GM12878 (cell line): ENCODE data around the gene KIRREL3. TPM values are rescaled to one million over a fixed set of nuclear protein-coding genes. Genes with fewer than 3 reads are reported as not detected.
A peak's percentile ranks its signal among the peaks of the same experiment; 100 is the strongest.

Source experiments
- ATAC-seq: fragments of 200-7000 bp; cut with Tn5 transposase; 3 replicates; pipeline ENCODE4 v1.9.1; 2020; ENCODE audit warnings: mild to moderate bottlenecking, moderate library complexity
- BruUV-seq: library from RNA; stranded (reverse); fragments of 400-500 nt; replicated peaks from 2 replicates; lab custom pipeline; 2021; lab: Mats Ljungman, UMichigan
- CTCF ChIA-PET: fragments of 300-600 bp; sonication (Branson Sonifier 250); formaldehyde crosslinking; extraction: SDS; loops from one replicate; lab custom pipeline; 2021; ENCODE audit warnings: inconsistent platforms; lab: Yijun Ruan, JAX
- POLR2A ChIA-PET: fragments of 350-600 bp; formaldehyde crosslinking; extraction: SDS; loops from one replicate; lab custom pipeline; 2021; ENCODE audit warnings: inconsistent platforms; lab: Charles Lee
- RAD21 ChIA-PET: fragments of 300-600 bp; sonication (Branson Sonifier 250); formaldehyde crosslinking; loops from one replicate; lab custom pipeline; 2023; ENCODE audit warnings: antibody characterized with exemption; ENCODE audit not compliant: unreplicated experiment; lab: Charles Lee
- SMC1A ChIA-PET: fragments of 300-600 bp; sonication (Branson Sonifier 250); formaldehyde crosslinking; loops from one replicate; lab custom pipeline; 2023; ENCODE audit not compliant: unreplicated experiment, uncharacterized antibody; lab: Charles Lee
- DNase-seq: peaks from one replicate; pipeline ENCODE4 v3.0.0-alpha.2; 2011; ENCODE audit warnings: low read depth, low spot score
- FAIRE-seq: peaks from 3 replicates; lab custom pipeline; 2011; peaks lifted over from hg19 to GRCh38; lab: Jason Lieb, UNC
- H2AFZ ChIP-seq: 2 replicates; pipeline ENCODE4 v1.6.0; 2011; ENCODE audit warnings: low read depth, low read length, control low read depth; ENCODE audit not compliant: control insufficient read depth
- H3K27ac ChIP-seq: 2 replicates; pipeline ENCODE4 v1.5.1; 2011; ENCODE audit warnings: control low read depth; ENCODE audit not compliant: control insufficient read depth, insufficient read depth
- H3K27me3 ChIP-seq, 2 experiments: replicated peaks in 1 of 2; 2 replicates each; pipeline versions ENCODE4 v1.6.0 to v1.6.1; 2011; ENCODE audit warnings: low read length in 1 of 2; ENCODE audit not compliant: control insufficient read depth in 2 of 2, insufficient read depth in 2 of 2
- H3K36me3 ChIP-seq, 2 experiments: 2 replicates each; pipeline ENCODE4 v1.5.1; 2011; ENCODE audit warnings: low read length in 1 of 2; ENCODE audit not compliant: control insufficient read depth in 2 of 2, insufficient read depth in 2 of 2
- H3K4me1 ChIP-seq: 2 replicates; pipeline ENCODE4 v1.6.1; 2011; ENCODE audit warnings: mild to moderate bottlenecking, low read length, moderate library complexity, mixed read lengths; ENCODE audit not compliant: control insufficient read depth, insufficient read depth
- H3K4me2 ChIP-seq: 2 replicates; pipeline ENCODE4 v1.6.0; 2011; ENCODE audit warnings: control low read depth; ENCODE audit not compliant: control insufficient read depth, insufficient read depth
- H3K4me3 ChIP-seq: fragments of 200-600 bp; sonication (generic); 2 replicates; pipeline ENCODE4 v1.5.1; 2016
- H3K79me2 ChIP-seq: 2 replicates; pipeline ENCODE4 v1.6.0; 2011; ENCODE audit warnings: low read length; ENCODE audit not compliant: control insufficient read depth, insufficient read depth
- H3K9ac ChIP-seq: 2 replicates; pipeline ENCODE4 v1.8.0; 2011; ENCODE audit warnings: low read length, control low read depth, mixed read lengths; ENCODE audit not compliant: control insufficient read depth, insufficient read depth
- H3K9me3 ChIP-seq: replicated peaks from 3 replicates; pipeline ENCODE4 v1.5.1; 2011; ENCODE audit warnings: mild to moderate bottlenecking, low read length; ENCODE audit not compliant: control insufficient read depth, insufficient read depth
- H4K20me1 ChIP-seq: 2 replicates; pipeline ENCODE4 v1.6.0; 2011; ENCODE audit not compliant: control insufficient read depth, insufficient read depth
- CTCF ChIP-seq, 3 experiments: IDR thresholded peaks in 2 of 3; conservative IDR thresholded peaks in 1 of 3; 2 replicates each; pipeline ENCODE4 v1.5.1; 2011; ENCODE audit warnings: low read depth in 3 of 3, low read length in 3 of 3, mild to moderate bottlenecking in 3 of 3, control low read depth in 2 of 3, moderate library complexity in 2 of 3, inconsistent platforms in 1 of 3, mixed read lengths in 1 of 3; ENCODE audit not compliant: control insufficient read depth in 2 of 3, insufficient read depth in 1 of 3; ENCODE audit errors: extremely low read depth in 1 of 3
- EZH2 ChIP-seq: IDR thresholded peaks from 2 replicates; pipeline ENCODE4 v1.6.1; 2012; ENCODE audit warnings: low read depth, mild to moderate bottlenecking, control low read depth, inconsistent platforms, low read length, borderline replicate concordance; ENCODE audit not compliant: control insufficient read depth
- PML ChIP-seq: IDR thresholded peaks from 2 replicates; pipeline ENCODE4 v1.6.1; 2012; ENCODE audit warnings: low read length, inconsistent platforms
- RAD21 ChIP-seq: IDR thresholded peaks from 2 replicates; pipeline ENCODE4 v1.6.1; 2011; ENCODE audit warnings: mild to moderate bottlenecking, low read depth, low read length, moderate library complexity; ENCODE audit not compliant: insufficient read depth
- SMC3 ChIP-seq: IDR thresholded peaks from 2 replicates; pipeline ENCODE4 v1.6.1; 2011; ENCODE audit warnings: low read length, improper control_type of control experiment, borderline replicate concordance
- YBX1 ChIP-seq: fragments of 450-650 bp; IDR thresholded peaks from 2 replicates; pipeline ENCODE4 v1.6.1; 2016; ENCODE audit warnings: antibody characterized with exemption
- WGBS: methylation state at CpG from one replicate; pipeline ENCODE4 v1.1.6; 2016; ENCODE audit warnings: low lambda C conversion rate; ENCODE audit not compliant: insufficient replicate concordance, insufficient coverage; ENCODE audit errors: missing lambda C conversion rate; 5-methylcytosine and 5-hydroxymethylcytosine counted together
- in situ Hi-C: fragments of 300-500 bp; cut with MboI; formaldehyde crosslinking; loops from 9 replicates; pipeline ENCODE4 v1.14.3; 2018; ENCODE audit warnings: mixed read lengths
- intact Hi-C: fragments of 100-400 bp; cut with micrococcal nuclease; formaldehyde crosslinking; loops from one replicate; pipeline ENCODE4 v1.14.2; 2022; ENCODE audit not compliant: unreplicated experiment
- polyA plus RNA-seq, 11 experiments: library from polyadenylated mRNA; depleted of rRNA in 4 of 11; unstranded in 6 of 11; stranded (reverse) in 5 of 11; fragments of >200 nt; fragmentation: Nextera tagmentation in 4 of 11; fragmentation: Illumina TruSeq in 1 of 11; extraction: Ambion mirVana in 4 of 11; extraction: Trizol in 1 of 11; gene quantifications; 1 replicate in 1 of 11; 2 replicates in 10 of 11; pipeline versions ENCODE4 v1.2.1 to v1.2.3, GENCODE V29; 2011 to 2016; ENCODE audit warnings: inconsistent platforms in 2 of 11, missing spikeins in 2 of 11, low read depth in 1 of 11
- total RNA-seq, 4 experiments: library from RNA; depleted of rRNA in 3 of 4; stranded (reverse); fragments of >200 nt in 3 of 4; fragmentation: Illumina TruSeq in 1 of 4; extraction: Trizol in 1 of 4; gene quantifications; 2 replicates each; pipeline versions ENCODE4 v1.2.1 to v1.2.3, GENCODE V29; 2013 to 2021

Gene KIRREL3
- total and polyA plus RNA-seq, 10 of the 15 experiments (the other 5 are each of a cell fraction or from before 2014, with no cell fraction given): under 0.01 TPM; not detected in 9

GRCh38 chr11:126874831-126875230 lies 125.7 kb downstream of the KIRREL3 start:
- POLR2A ChIA-PET: no interaction called here
- RAD21 ChIA-PET: no interaction called here
- intact Hi-C loops: loop anchor here (5.0 to 10.0 kb wide), 2 partner anchors 117 to 270 kb away; no protein-coding TSS in a partner anchor

More at GRCh38 chr11:126874831-126875230, 125.7 kb downstream of the KIRREL3 start:
- no peaks in the 10 kb centered on the region for H4K20me1 ChIP-seq
- TF ChIP-seq CTCF (IDR thresholded peaks at IDR 0.05 in 2 of 3, conservative IDR thresholded peaks at IDR 0.05 in 1 of 3; ENCODE audit: control insufficient read depth in 2 of 3, extremely low read depth in 1 of 3, insufficient read depth in 1 of 3, low read depth in 3 of 3, low read length in 3 of 3) (peak; percentile 21 to 35 (median 32); a peak in 2 of 6 replicates), RAD21 (0 out of 2 replicates have a peak, but pooled peaks have one; percentile 20), SMC3 (peak; percentile 14; the same call in 1 of the 2 replicates), PML (no peak), EZH2 (no peak), YBX1 (no peak)
- TF ChIP-seq, all 136 proteins: peak for 3
- peak; percentile 56 for ATAC-seq
- no peaks in the 10 kb centered on the region for H3K9me3 ChIP-seq
- H3K9ac ChIP-seq: no peak overlapping the region
- H3K4me2 ChIP-seq: no peak overlapping the region
- H3K27ac ChIP-seq: no peak overlapping the region
- no peak overlapping the region for H3K4me3 ChIP-seq
- H2AFZ ChIP-seq: no peak overlapping the region
- no peaks in the 10 kb centered on the region for H3K4me1 ChIP-seq
- FAIRE-seq: no peak
- no TSS peak for BruUV-seq
- WGBS: 24% methylated on average over 5 of the region's 5 CpGs
- in situ Hi-C loops: no loop called here
- no peak for DNase-seq
- no peaks in the 10 kb centered on the region; a peak in 2 of 4 replicates for H3K27me3 ChIP-seq
- ChIA-PET CTCF (interaction anchor here (1.3 kb wide), 1 partner anchor 30 kb away, joined by 3 read pairs; no protein-coding TSS in a partner anchor), SMC1A (no interaction called here)
- H3K79me2 ChIP-seq: no peaks in the 10 kb centered on the region
- H3K36me3 ChIP-seq: no peaks in the 10 kb centered on the region
